ENCODE results near the gene TRMT11. TPM values are rescaled to one million over a fixed set of nuclear protein-coding genes. Genes with fewer than 3 reads are reported as not detected.

The TRMT11 gene
- total RNA-seq, 1 donor from 2014 or later, result 27.7 TPM

DNA sequence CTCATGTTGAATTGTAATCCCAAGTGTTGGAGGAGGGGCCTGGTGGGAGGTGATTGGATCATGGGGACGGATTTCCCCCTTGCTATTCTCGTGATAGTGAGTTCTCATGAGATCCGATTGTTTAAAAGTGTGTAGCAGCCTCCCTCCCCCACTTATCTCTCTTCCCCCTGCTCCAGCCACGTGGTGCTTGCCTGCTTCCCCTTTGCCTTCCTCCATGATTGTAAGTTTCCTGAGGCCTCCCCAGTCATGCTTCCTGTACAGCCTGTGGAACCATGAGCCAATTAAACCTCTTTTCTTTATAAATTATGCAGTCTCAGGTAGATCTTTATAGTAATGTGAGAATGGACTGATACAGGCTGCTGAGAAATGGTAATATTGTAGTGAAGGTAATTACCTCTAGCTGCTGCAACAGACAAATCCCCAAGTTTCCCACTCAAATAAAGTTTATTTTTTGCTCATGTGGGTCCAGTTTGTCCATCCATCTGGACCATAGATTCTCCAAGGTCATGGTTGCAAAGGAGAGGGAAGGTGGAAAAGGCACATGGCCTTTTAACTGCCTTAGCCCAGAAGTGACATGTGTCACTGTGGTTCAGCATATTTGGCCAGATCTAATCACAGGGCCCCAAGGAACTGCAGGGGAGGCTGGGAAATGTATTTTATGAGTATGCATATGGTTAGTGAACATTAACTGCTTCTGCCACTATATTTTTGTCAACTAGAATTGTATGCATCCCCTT lies 89.2 kb downstream of the TRMT11 start:
- H3K9me3 Mint-ChIP-seq (ENCODE audit: unreplicated experiment), result peaks cover 3% of the 10 kb centered on the region
- DNase-seq, result no peak
- TF ChIP-seq CTCF (IDR thresholded peaks at IDR 0.05; ENCODE audit: partially characterized antibody, unreplicated experiment), result no peak
- H3K4me3 Mint-ChIP-seq (ENCODE audit: unreplicated experiment), result no peak overlapping the region
- H3K27me3 Mint-ChIP-seq (ENCODE audit: unreplicated experiment), result no peaks in the 10 kb centered on the region
- H3K27ac Mint-ChIP-seq (ENCODE audit: unreplicated experiment), result no peak overlapping the region
- no peaks in the 10 kb centered on the region for H3K4me1 Mint-ChIP-seq (ENCODE audit: low read depth, unreplicated experiment)
- H3K36me3 Mint-ChIP-seq (ENCODE audit: unreplicated experiment), result no peaks in the 10 kb centered on the region

- no peak overlapping the region for H3K27ac Mint-ChIP-seq (ENCODE audit: unreplicated experiment)
- H3K36me3 Mint-ChIP-seq (ENCODE audit: unreplicated experiment), result no peaks in the 10 kb centered on the region
- TF ChIP-seq CTCF (IDR thresholded peaks at IDR 0.05; ENCODE audit: partially characterized antibody, unreplicated experiment), result no peak
- DNase-seq, result no peak
- H3K4me3 Mint-ChIP-seq (ENCODE audit: unreplicated experiment), result no peak overlapping the region
- H3K9me3 Mint-ChIP-seq (ENCODE audit: unreplicated experiment), result peaks cover 3% of the 10 kb centered on the region
- no peaks in the 10 kb centered on the region for H3K4me1 Mint-ChIP-seq (ENCODE audit: low read depth, unreplicated experiment)
- H3K27me3 Mint-ChIP-seq (ENCODE audit: unreplicated experiment), result no peaks in the 10 kb centered on the region
Measured at GRCh38 chr6:126076992-126077664, 90.8 kb downstream of the TRMT11 start.

DNA sequence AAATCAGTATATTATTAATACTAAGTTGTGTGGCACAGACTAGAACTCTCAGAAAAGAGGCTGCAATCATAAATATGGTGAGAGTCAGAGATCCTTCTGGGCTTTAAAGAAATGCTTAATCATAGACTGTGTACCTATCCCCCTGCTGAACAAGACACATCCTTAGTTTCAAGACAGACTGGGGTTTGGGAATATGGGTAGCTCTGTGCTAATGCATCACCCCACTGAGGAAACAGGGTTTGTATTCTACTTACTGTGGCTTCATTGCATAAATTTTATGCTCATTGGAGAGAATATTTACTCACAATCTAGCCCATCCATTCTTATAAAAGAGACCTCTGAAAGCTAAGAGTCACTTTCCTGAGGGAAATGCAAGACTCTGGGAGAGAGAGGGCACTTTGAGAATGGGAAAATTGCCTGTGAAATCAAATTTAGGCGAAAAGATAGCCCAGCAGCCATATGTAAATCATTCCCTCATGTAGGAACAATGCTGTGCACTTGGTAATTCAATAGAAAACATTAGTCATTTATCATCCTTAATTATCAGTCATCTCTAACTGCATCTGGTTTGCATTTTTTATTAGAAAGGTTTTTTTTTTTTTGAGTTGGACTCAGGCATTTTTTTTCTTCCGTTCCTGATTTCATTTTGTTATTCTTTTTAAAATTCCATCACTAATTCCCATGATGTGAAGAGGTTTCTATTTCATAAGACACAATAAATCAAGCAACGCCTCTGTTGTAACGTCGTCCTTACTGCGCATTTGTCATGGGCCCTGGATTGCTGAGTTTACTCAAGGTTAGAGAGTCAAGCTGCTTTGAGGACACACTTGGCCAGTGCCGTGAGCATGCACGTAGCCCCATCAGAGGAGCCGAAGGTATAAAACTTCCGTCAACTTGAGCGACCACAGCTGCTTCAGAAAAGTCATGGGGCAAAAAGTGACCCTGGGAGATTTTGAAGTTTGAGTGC lies 91.8 kb downstream of the TRMT11 start:
- H3K27me3 Mint-ChIP-seq (ENCODE audit: unreplicated experiment), result no peaks in the 10 kb centered on the region
- no peak for TF ChIP-seq CTCF (IDR thresholded peaks at IDR 0.05; ENCODE audit: partially characterized antibody, unreplicated experiment)
- peaks cover 3% of the 10 kb centered on the region for H3K9me3 Mint-ChIP-seq (ENCODE audit: unreplicated experiment)
- no peak overlapping the region for H3K4me3 Mint-ChIP-seq (ENCODE audit: unreplicated experiment)
- H3K27ac Mint-ChIP-seq (ENCODE audit: unreplicated experiment), result no peak overlapping the region
- H3K4me1 Mint-ChIP-seq (ENCODE audit: low read depth, unreplicated experiment), result no peaks in the 10 kb centered on the region
- DNase-seq, result no peak
- no peaks in the 10 kb centered on the region for H3K36me3 Mint-ChIP-seq (ENCODE audit: unreplicated experiment)

- DNase-seq, result no peak
- Mint-ChIP-seq H3K27me3 (ENCODE audit: unreplicated experiment) (no peaks in the 10 kb centered on the region), H3K4me1 (ENCODE audit: low read depth, unreplicated experiment) (no peaks in the 10 kb centered on the region), H3K36me3 (ENCODE audit: unreplicated experiment) (no peaks in the 10 kb centered on the region), H3K9me3 (ENCODE audit: unreplicated experiment) (no peaks in the 10 kb centered on the region), H3K4me3 (ENCODE audit: unreplicated experiment) (no peak overlapping the region), H3K27ac (ENCODE audit: unreplicated experiment) (no peak overlapping the region)
- TF ChIP-seq CTCF (IDR thresholded peaks at IDR 0.05; ENCODE audit: partially characterized antibody, unreplicated experiment), result no peak
Measured at GRCh38 chr6:126083875-126084274, 97.5 kb downstream of the TRMT11 start.

Data from glutamatergic neuron (in vitro differentiated cells).